GM19328 (cell line): ENCODE data around the gene ALDH4A1.

Source experiments
- ATAC-seq: cut with Tn5 transposase; IDR thresholded peaks from one replicate; pipeline ENCODE4 v1.9.1; 2021; ENCODE audit warnings: mild to moderate bottlenecking, moderate library complexity; ENCODE audit not compliant: unreplicated experiment

ALDH4A1 gene

GRCh38 chr1:18939398-18940302 lies 37.3 kb upstream of the ALDH4A1 start:
- no peak for ATAC-seq

GRCh38 chr1:18938707-18939070 lies 36.3 kb upstream of the ALDH4A1 start:
- ATAC-seq = no peak

- ATAC-seq = no peak
These were observed 35.8 kb upstream of the ALDH4A1 start for GRCh38 chr1:18938008-18938706.

GRCh38 chr1:18937539-18937938 lies 35.2 kb upstream of the ALDH4A1 start:
- no peak for ATAC-seq

GRCh38 chr1:18936814-18937481 lies 34.6 kb upstream of the ALDH4A1 start:
- ATAC-seq = no peak

GRCh38 chr1:18936471-18936813 lies 34.1 kb upstream of the ALDH4A1 start:
- ATAC-seq = no peak

- ATAC-seq = no peak
These were observed 32.0 kb upstream of the ALDH4A1 start for GRCh38 chr1:18934205-18935000.

- ATAC-seq = no peak
These were observed 30.5 kb upstream of the ALDH4A1 start for GRCh38 chr1:18932879-18933278.

GRCh38 chr1:18932387-18932786 lies 30.0 kb upstream of the ALDH4A1 start:
- no peak for ATAC-seq

- no peak for ATAC-seq
These were observed 29.4 kb upstream of the ALDH4A1 start for GRCh38 chr1:18931730-18932129.

GRCh38 chr1:18929686-18930085 lies 27.3 kb upstream of the ALDH4A1 start:
- no peak for ATAC-seq

GRCh38 chr1:18928985-18929384 lies 26.6 kb upstream of the ALDH4A1 start:
- no peak for ATAC-seq

GRCh38 chr1:18928406-18928805 lies 26.1 kb upstream of the ALDH4A1 start:
- ATAC-seq = no peak

- ATAC-seq = no peak
These were observed 25.4 kb upstream of the ALDH4A1 start for GRCh38 chr1:18927654-18928272.

- no peak for ATAC-seq
These were observed 24.8 kb upstream of the ALDH4A1 start for GRCh38 chr1:18927082-18927653.

- ATAC-seq = peak; percentile 60
These were observed 24.1 kb upstream of the ALDH4A1 start for GRCh38 chr1:18926315-18927081.

- ATAC-seq = no peak
These were observed 22.9 kb upstream of the ALDH4A1 start for GRCh38 chr1:18925279-18925678.

GRCh38 chr1:18924221-18924691 lies 21.9 kb upstream of the ALDH4A1 start:
- ATAC-seq = no peak

- ATAC-seq = no peak
These were observed 21.4 kb upstream of the ALDH4A1 start for GRCh38 chr1:18923756-18924211.
